BLaER1 treated with 17β-estradiol and CSF1 and Interleukin-3, amounts not matched to agents 10 nM and 100 nM (cell line): ENCODE results near the gene SLC39A6.

ENCODE experiments used
- H3K27ac ChIP-seq, 11 experiments: shearing (Covaris generic); formaldehyde crosslinking; 2 replicates each; pipeline ENCODE4 v1.8.1; 2022
- H3K27me3 ChIP-seq, 11 experiments: shearing (Covaris generic); formaldehyde crosslinking; 2 replicates each; pipeline ENCODE4 v1.8.1; 2022
- H3K36me3 ChIP-seq, 11 experiments: shearing (Covaris generic); formaldehyde crosslinking; 2 replicates each; pipeline ENCODE4 v1.8.1; 2022
- H3K4me1 ChIP-seq, 10 experiments: shearing (Covaris generic); formaldehyde crosslinking; 2 replicates each; pipeline ENCODE4 v1.8.1; 2022
- H3K4me2 ChIP-seq, 11 experiments: shearing (Covaris generic); formaldehyde crosslinking; 2 replicates each; pipeline ENCODE4 v1.8.1; 2022
- H3K4me3 ChIP-seq, 10 experiments: shearing (Covaris generic); formaldehyde crosslinking; 2 replicates each; pipeline ENCODE4 v1.8.1; 2022
- H3K9ac ChIP-seq, 11 experiments: shearing (Covaris generic); formaldehyde crosslinking; 2 replicates each; pipeline ENCODE4 v1.8.1; 2022
- H3K9me3 ChIP-seq, 11 experiments: shearing (Covaris generic); formaldehyde crosslinking; replicated peaks in 1 of 11; 2 replicates each; pipeline ENCODE4 v1.8.1; 2022
- H4K20me1 ChIP-seq, 11 experiments: shearing (Covaris generic); formaldehyde crosslinking; 2 replicates each; pipeline ENCODE4 v1.8.1; 2022
- Cebpa-rat ChIP-seq, 11 experiments: shearing (Covaris generic); IDR thresholded peaks; 2 replicates each; pipeline ENCODE4 v1.8.1; 2022

Gene SLC39A6

GRCh38 chr18:36162981-36163380 is 33.8 kb upstream of the SLC39A6 start:
- Histone ChIP-seq H3K9ac (no peak overlapping the region), H3K36me3 (peaks cover 93 to 100% (median 100%) of the 10 kb centered on the region in 11 experiments), H3K27ac (no peak overlapping the region)

GRCh38 chr18:36160959-36161371 is 31.8 kb upstream of the SLC39A6 start:
- Histone ChIP-seq H3K27ac (no peak overlapping the region), H3K36me3 (peaks cover 92 to 100% (median 100%) of the 10 kb centered on the region in 11 experiments), H3K4me1 (peaks cover 0 to 6% (median 0%) of the 10 kb centered on the region in 10 experiments; a peak in 1 of 20 replicates), H3K9ac (no peak overlapping the region), H4K20me1 (peaks cover 0 to 33% (median 5%) of the 10 kb centered on the region in 11 experiments; a peak in 7 of 22 replicates), H3K27me3 (no peaks in the 10 kb centered on the region), H3K4me2 (no peak overlapping the region), H3K9me3 (no peaks in the 10 kb centered on the region), H3K4me3 (no peak overlapping the region)
- no peak for TF ChIP-seq Cebpa-rat (IDR thresholded peaks at IDR 0.05)

More at GRCh38 chr18:36162981-36163380, 33.8 kb upstream of the SLC39A6 start:
- Histone ChIP-seq H3K4me3 (no peak overlapping the region), H3K4me1 (peaks cover 0 to 6% (median 0%) of the 10 kb centered on the region in 10 experiments; a peak in 1 of 20 replicates), H3K4me2 (no peak overlapping the region), H3K9me3 (peaks cover 0 to 6% (median 0%) of the 10 kb centered on the region in 11 experiments; a peak in 6 of 22 replicates), H3K27me3 (no peaks in the 10 kb centered on the region), H4K20me1 (peaks cover 0 to 28% (median 2%) of the 10 kb centered on the region in 11 experiments; a peak in 5 of 22 replicates)
- TF ChIP-seq Cebpa-rat (IDR thresholded peaks at IDR 0.05): no peak

GRCh38 chr18:36158266-36158867 is 29.2 kb upstream of the SLC39A6 start:
- Histone ChIP-seq H3K9ac (no peak overlapping the region), H4K20me1 (peaks cover 0 to 33% (median 5%) of the 10 kb centered on the region in 11 experiments; a peak in 7 of 22 replicates), H3K4me1 (peaks cover 0 to 6% (median 0%) of the 10 kb centered on the region in 10 experiments; a peak in 1 of 20 replicates), H3K27ac (no peak overlapping the region), H3K36me3 (peaks cover 92 to 100% (median 100%) of the 10 kb centered on the region in 11 experiments), H3K9me3 (no peaks in the 10 kb centered on the region), H3K4me3 (no peak overlapping the region), H3K27me3 (no peaks in the 10 kb centered on the region), H3K4me2 (no peak overlapping the region)
- no peak for TF ChIP-seq Cebpa-rat (IDR thresholded peaks at IDR 0.05)

GRCh38 chr18:36157441-36157840 is 28.3 kb upstream of the SLC39A6 start:
- Histone ChIP-seq H3K27ac (no peak overlapping the region), H3K4me2 (no peak overlapping the region), H3K36me3 (peaks cover 92 to 100% (median 100%) of the 10 kb centered on the region in 11 experiments)

GRCh38 chr18:36155851-36156757 is 27.0 kb upstream of the SLC39A6 start:
- Histone ChIP-seq H3K4me1 (peaks cover 0 to 6% (median 0%) of the 10 kb centered on the region in 10 experiments; a peak in 1 of 20 replicates), H3K4me2 (no peak overlapping the region), H3K27ac (no peak overlapping the region), H4K20me1 (peaks cover 0 to 25% (median 5%) of the 10 kb centered on the region in 11 experiments; a peak in 7 of 22 replicates), H3K27me3 (no peaks in the 10 kb centered on the region), H3K9me3 (no peaks in the 10 kb centered on the region), H3K4me3 (no peak overlapping the region), H3K36me3 (peaks cover 92 to 100% (median 100%) of the 10 kb centered on the region in 11 experiments), H3K9ac (no peak overlapping the region)
- TF ChIP-seq Cebpa-rat (IDR thresholded peaks at IDR 0.05): no peak

More at GRCh38 chr18:36157441-36157840, 28.3 kb upstream of the SLC39A6 start:
- Histone ChIP-seq H3K27me3 (no peaks in the 10 kb centered on the region), H3K9ac (no peak overlapping the region), H4K20me1 (peaks cover 0 to 29% (median 5%) of the 10 kb centered on the region in 11 experiments; a peak in 7 of 22 replicates), H3K4me3 (no peak overlapping the region), H3K4me1 (peaks cover 0 to 6% (median 0%) of the 10 kb centered on the region in 10 experiments; a peak in 1 of 20 replicates), H3K9me3 (no peaks in the 10 kb centered on the region)
- no peak for TF ChIP-seq Cebpa-rat (IDR thresholded peaks at IDR 0.05)

GRCh38 chr18:36153771-36154170 is 24.6 kb upstream of the SLC39A6 start:
- Histone ChIP-seq H3K27ac (no peak overlapping the region), H3K9ac (no peak overlapping the region), H3K4me2 (no peak overlapping the region), H3K27me3 (no peaks in the 10 kb centered on the region), H3K9me3 (no peaks in the 10 kb centered on the region), H4K20me1 (peaks cover 0 to 32% (median 6%) of the 10 kb centered on the region in 11 experiments; a peak in 10 of 22 replicates), H3K4me3 (no peak overlapping the region), H3K36me3 (peaks cover 92 to 100% (median 100%) of the 10 kb centered on the region in 11 experiments), H3K4me1 (peaks cover 0 to 13% (median 8%) of the 10 kb centered on the region in 10 experiments; a peak in 15 of 20 replicates)
- TF ChIP-seq Cebpa-rat (IDR thresholded peaks at IDR 0.05): no peak

GRCh38 chr18:36153203-36153602 is 24.1 kb upstream of the SLC39A6 start:
- peaks cover 96 to 100% (median 100%) of the 10 kb centered on the region in 11 experiments for H3K36me3 ChIP-seq
- TF ChIP-seq Cebpa-rat (IDR thresholded peaks at IDR 0.05): no peak
- H3K4me3 ChIP-seq: no peak overlapping the region
- peaks cover 0 to 26% (median 8%) of the 10 kb centered on the region in 11 experiments; a peak in 10 of 22 replicates for H4K20me1 ChIP-seq
- H3K9me3 ChIP-seq: no peaks in the 10 kb centered on the region
- H3K9ac ChIP-seq: no peak overlapping the region
- no peak overlapping the region for H3K27ac ChIP-seq
- H3K4me1 ChIP-seq: peaks cover 0 to 13% (median 8%) of the 10 kb centered on the region in 10 experiments; a peak in 14 of 20 replicates
- H3K27me3 ChIP-seq: no peaks in the 10 kb centered on the region
- H3K4me2 ChIP-seq: no peak overlapping the region

- Histone ChIP-seq H3K9ac (no peak overlapping the region), H3K9me3 (no peaks in the 10 kb centered on the region), H3K27ac (no peak overlapping the region), H3K27me3 (no peaks in the 10 kb centered on the region), H3K4me2 (no peak overlapping the region), H3K4me1 (peaks cover 0 to 13% (median 8%) of the 10 kb centered on the region in 10 experiments; a peak in 14 of 20 replicates), H3K4me3 (no peak overlapping the region), H3K36me3 (peaks cover 98 to 100% (median 100%) of the 10 kb centered on the region in 11 experiments), H4K20me1 (peaks cover 0 to 22% (median 7%) of the 10 kb centered on the region in 11 experiments; a peak in 10 of 22 replicates)
- TF ChIP-seq Cebpa-rat (IDR thresholded peaks at IDR 0.05): no peak
These were observed 23.6 kb upstream of the SLC39A6 start for GRCh38 chr18:36152781-36153180.
